ENCODE measurements around the gene TTC23L.

TTC23L gene

GRCh38 chr5:34891981-34892380, 53.0 kb downstream of the TTC23L start:
- DNase-seq (ENCODE audit: low read depth in 2 of 2): peak; percentile 75 to 90
- no peak for TF ChIP-seq CTCF (IDR thresholded peaks at IDR 0.05; ENCODE audit: low read depth, low read length)
- H3K4me3 ChIP-seq (replicated peaks in 1 of 2; ENCODE audit: low read depth in 2 of 2, low read length in 2 of 2): no peak overlapping the region

GRCh38 chr5:34892414-34892813, 53.5 kb downstream of the TTC23L start:
- DNase-seq (ENCODE audit: low read depth in 2 of 2): no peak
- no peak for TF ChIP-seq CTCF (IDR thresholded peaks at IDR 0.05; ENCODE audit: low read depth, low read length)
- no peak overlapping the region for H3K4me3 ChIP-seq (replicated peaks in 1 of 2; ENCODE audit: low read depth in 2 of 2, low read length in 2 of 2)

GRCh38 chr5:34894716-34895115, 55.8 kb downstream of the TTC23L start:
- no peak overlapping the region for H3K4me3 ChIP-seq (replicated peaks in 1 of 2; ENCODE audit: low read depth in 2 of 2, low read length in 2 of 2)
- TF ChIP-seq CTCF (IDR thresholded peaks at IDR 0.05; ENCODE audit: low read depth, low read length): no peak
- DNase-seq (ENCODE audit: low read depth in 2 of 2): no peak

- TF ChIP-seq CTCF (IDR thresholded peaks at IDR 0.05; ENCODE audit: low read depth, low read length): no peak
- DNase-seq (ENCODE audit: low read depth in 2 of 2): peak; percentile 40 to 48
- no peak overlapping the region for H3K4me3 ChIP-seq (replicated peaks in 1 of 2; ENCODE audit: low read depth in 2 of 2, low read length in 2 of 2)
These were observed 56.9 kb downstream of the TTC23L start for GRCh38 chr5:34895641-34896419.

- no peak for TF ChIP-seq CTCF (IDR thresholded peaks at IDR 0.05; ENCODE audit: low read depth, low read length)
- DNase-seq (ENCODE audit: low read depth in 2 of 2): no peak
- H3K4me3 ChIP-seq (replicated peaks in 1 of 2; ENCODE audit: low read depth in 2 of 2, low read length in 2 of 2): no peak overlapping the region
These were observed 58.7 kb downstream of the TTC23L start for GRCh38 chr5:34897646-34898045.

- no peak overlapping the region for H3K4me3 ChIP-seq (replicated peaks in 1 of 2; ENCODE audit: low read depth in 2 of 2, low read length in 2 of 2)
- TF ChIP-seq CTCF (IDR thresholded peaks at IDR 0.05; ENCODE audit: low read depth, low read length): peak; percentile 90
- DNase-seq (ENCODE audit: low read depth in 2 of 2): peak; percentile 82 to 84
These were observed 59.4 kb downstream of the TTC23L start for GRCh38 chr5:34898258-34898895.
